ENCODE measurements around the gene ZNF518B.

ZNF518B gene

GRCh38 chr4:10413177-10413576, 44.0 kb downstream of the ZNF518B start:
- no peak overlapping the region for H2AFZ ChIP-seq (ENCODE audit: low read length)
- no peaks in the 10 kb centered on the region for H3K27me3 ChIP-seq (replicated peaks; ENCODE audit: insufficient read depth, low read length)
- H3K9me3 ChIP-seq (replicated peaks; ENCODE audit: insufficient read depth, low read length) = no peaks in the 10 kb centered on the region
- H3K9ac ChIP-seq (ENCODE audit: low read length) = no peak overlapping the region
- DNase-seq = no peak
- no peak for TF ChIP-seq EZH2 (optimal IDR thresholded peaks at IDR 0.05; ENCODE audit: low read depth, low read length)
- TF ChIP-seq EZH2phosphoT487 (IDR thresholded peaks at IDR 0.05; ENCODE audit: low read length) = no peak
- no peak for TF ChIP-seq CTCF (IDR thresholded peaks at IDR 0.05; ENCODE audit: low read length)
- no peaks in the 10 kb centered on the region for H3K36me3 ChIP-seq (replicated peaks; ENCODE audit: insufficient read depth, low read length)
- H3K79me2 ChIP-seq (ENCODE audit: low read length) = no peaks in the 10 kb centered on the region
- no peaks in the 10 kb centered on the region for H3F3A ChIP-seq (ENCODE audit: insufficient read depth, low read length)
- H3K9me2 ChIP-seq (replicated peaks; ENCODE audit: insufficient read depth, low read length) = no peaks in the 10 kb centered on the region
- H3K4me3 ChIP-seq (ENCODE audit: low read length) = no peak overlapping the region
- H3K4me1 ChIP-seq (ENCODE audit: low read length) = no peaks in the 10 kb centered on the region
- no peaks in the 10 kb centered on the region for H4K20me1 ChIP-seq (ENCODE audit: insufficient read depth, low read length)
- H3K27ac ChIP-seq (ENCODE audit: low read length) = no peak overlapping the region
- H3K4me2 ChIP-seq (ENCODE audit: low read depth, low read length) = no peak overlapping the region

GRCh38 chr4:10405672-10406071, 51.6 kb downstream of the ZNF518B start:
- H3K9ac ChIP-seq (ENCODE audit: low read length) = no peak overlapping the region
- no peaks in the 10 kb centered on the region for H4K20me1 ChIP-seq (ENCODE audit: insufficient read depth, low read length)
- no peak overlapping the region for H2AFZ ChIP-seq (ENCODE audit: low read length)
- H3K9me3 ChIP-seq (replicated peaks; ENCODE audit: insufficient read depth, low read length) = no peaks in the 10 kb centered on the region
- no peak for DNase-seq
- no peaks in the 10 kb centered on the region for H3K36me3 ChIP-seq (replicated peaks; ENCODE audit: insufficient read depth, low read length)
- no peaks in the 10 kb centered on the region for H3K27me3 ChIP-seq (replicated peaks; ENCODE audit: insufficient read depth, low read length)
- TF ChIP-seq EZH2phosphoT487 (IDR thresholded peaks at IDR 0.05; ENCODE audit: low read length) (no peak), CTCF (IDR thresholded peaks at IDR 0.05; ENCODE audit: low read length) (no peak), EZH2 (optimal IDR thresholded peaks at IDR 0.05; ENCODE audit: low read depth, low read length) (no peak)
- no peak overlapping the region for H3K4me3 ChIP-seq (ENCODE audit: low read length)
- H3K4me1 ChIP-seq (ENCODE audit: low read length) = no peaks in the 10 kb centered on the region
- H3K79me2 ChIP-seq (ENCODE audit: low read length) = no peaks in the 10 kb centered on the region
- no peak overlapping the region for H3K4me2 ChIP-seq (ENCODE audit: low read depth, low read length)
- H3K27ac ChIP-seq (ENCODE audit: low read length) = no peak overlapping the region
- no peaks in the 10 kb centered on the region for H3F3A ChIP-seq (ENCODE audit: insufficient read depth, low read length)
- H3K9me2 ChIP-seq (replicated peaks; ENCODE audit: insufficient read depth, low read length) = no peaks in the 10 kb centered on the region

GRCh38 chr4:10403633-10404445, 53.4 kb downstream of the ZNF518B start:
- H3K27me3 ChIP-seq (replicated peaks; ENCODE audit: insufficient read depth, low read length) = no peaks in the 10 kb centered on the region
- H3K27ac ChIP-seq (ENCODE audit: low read length) = no peak overlapping the region
- H3K79me2 ChIP-seq (ENCODE audit: low read length) = no peaks in the 10 kb centered on the region
- peak; percentile 14 for DNase-seq
- no peaks in the 10 kb centered on the region for H3K9me3 ChIP-seq (replicated peaks; ENCODE audit: insufficient read depth, low read length)
- peak; percentile 36 for TF ChIP-seq CTCF (IDR thresholded peaks at IDR 0.05; ENCODE audit: low read length)
- no peak for TF ChIP-seq EZH2phosphoT487 (IDR thresholded peaks at IDR 0.05; ENCODE audit: low read length)
- TF ChIP-seq EZH2 (optimal IDR thresholded peaks at IDR 0.05; ENCODE audit: low read depth, low read length) = no peak
- no peaks in the 10 kb centered on the region for H4K20me1 ChIP-seq (ENCODE audit: insufficient read depth, low read length)
- no peaks in the 10 kb centered on the region for H3K36me3 ChIP-seq (replicated peaks; ENCODE audit: insufficient read depth, low read length)
- no peak overlapping the region for H3K4me2 ChIP-seq (ENCODE audit: low read depth, low read length)
- H3K9ac ChIP-seq (ENCODE audit: low read length) = no peak overlapping the region
- H3F3A ChIP-seq (ENCODE audit: insufficient read depth, low read length) = no peaks in the 10 kb centered on the region
- no peaks in the 10 kb centered on the region for H3K4me1 ChIP-seq (ENCODE audit: low read length)
- H3K4me3 ChIP-seq (ENCODE audit: low read length) = no peak overlapping the region
- H3K9me2 ChIP-seq (replicated peaks; ENCODE audit: insufficient read depth, low read length) = no peaks in the 10 kb centered on the region
- H2AFZ ChIP-seq (ENCODE audit: low read length) = no peak overlapping the region
